Panc1 (cell line): ENCODE measurements around the gene GORASP2.

ENCODE experiments used
- TF ChIP-seq, protein P1 (sequence below): fragments of 450-650 bp; IDR thresholded peaks from 2 replicates; pipeline ENCODE4 v1.5.1; 2017; ENCODE audit warnings: mild to moderate bottlenecking
- TF ChIP-seq, protein P2 (sequence below), 2 experiments: IDR thresholded peaks; 2 replicates each; pipeline ENCODE4 v1.6.1; 2011 to 2012; ENCODE audit warnings: low read depth in 2 of 2, control low read depth in 1 of 2, low read length in 1 of 2, mild to moderate bottlenecking in 1 of 2, moderate library complexity in 1 of 2; ENCODE audit not compliant: insufficient read depth in 1 of 2

DNA sequence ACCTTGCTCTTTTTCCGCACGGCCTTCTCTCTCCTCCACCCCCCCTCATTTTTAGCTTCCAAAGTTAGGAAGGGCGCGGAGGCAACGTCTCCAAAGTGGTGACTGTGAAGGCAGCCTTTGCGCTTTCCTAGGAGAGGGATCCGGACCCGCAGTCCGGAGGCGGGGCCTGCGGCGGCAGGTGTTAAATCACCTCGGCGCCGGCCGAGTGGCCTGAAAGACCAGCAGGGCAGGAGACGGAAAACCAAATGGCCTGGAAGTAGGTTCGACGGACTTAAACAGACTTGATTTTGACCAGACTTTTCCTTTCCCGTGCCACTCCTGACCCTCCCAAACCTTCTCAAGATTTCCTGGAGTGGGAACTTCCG is 615 bp downstream of the GORASP2 start:
- TF ChIP-seq, protein P1, sequence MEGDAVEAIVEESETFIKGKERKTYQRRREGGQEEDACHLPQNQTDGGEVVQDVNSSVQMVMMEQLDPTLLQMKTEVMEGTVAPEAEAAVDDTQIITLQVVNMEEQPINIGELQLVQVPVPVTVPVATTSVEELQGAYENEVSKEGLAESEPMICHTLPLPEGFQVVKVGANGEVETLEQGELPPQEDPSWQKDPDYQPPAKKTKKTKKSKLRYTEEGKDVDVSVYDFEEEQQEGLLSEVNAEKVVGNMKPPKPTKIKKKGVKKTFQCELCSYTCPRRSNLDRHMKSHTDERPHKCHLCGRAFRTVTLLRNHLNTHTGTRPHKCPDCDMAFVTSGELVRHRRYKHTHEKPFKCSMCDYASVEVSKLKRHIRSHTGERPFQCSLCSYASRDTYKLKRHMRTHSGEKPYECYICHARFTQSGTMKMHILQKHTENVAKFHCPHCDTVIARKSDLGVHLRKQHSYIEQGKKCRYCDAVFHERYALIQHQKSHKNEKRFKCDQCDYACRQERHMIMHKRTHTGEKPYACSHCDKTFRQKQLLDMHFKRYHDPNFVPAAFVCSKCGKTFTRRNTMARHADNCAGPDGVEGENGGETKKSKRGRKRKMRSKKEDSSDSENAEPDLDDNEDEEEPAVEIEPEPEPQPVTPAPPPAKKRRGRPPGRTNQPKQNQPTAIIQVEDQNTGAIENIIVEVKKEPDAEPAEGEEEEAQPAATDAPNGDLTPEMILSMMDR: no peak
- TF ChIP-seq, protein P2, sequence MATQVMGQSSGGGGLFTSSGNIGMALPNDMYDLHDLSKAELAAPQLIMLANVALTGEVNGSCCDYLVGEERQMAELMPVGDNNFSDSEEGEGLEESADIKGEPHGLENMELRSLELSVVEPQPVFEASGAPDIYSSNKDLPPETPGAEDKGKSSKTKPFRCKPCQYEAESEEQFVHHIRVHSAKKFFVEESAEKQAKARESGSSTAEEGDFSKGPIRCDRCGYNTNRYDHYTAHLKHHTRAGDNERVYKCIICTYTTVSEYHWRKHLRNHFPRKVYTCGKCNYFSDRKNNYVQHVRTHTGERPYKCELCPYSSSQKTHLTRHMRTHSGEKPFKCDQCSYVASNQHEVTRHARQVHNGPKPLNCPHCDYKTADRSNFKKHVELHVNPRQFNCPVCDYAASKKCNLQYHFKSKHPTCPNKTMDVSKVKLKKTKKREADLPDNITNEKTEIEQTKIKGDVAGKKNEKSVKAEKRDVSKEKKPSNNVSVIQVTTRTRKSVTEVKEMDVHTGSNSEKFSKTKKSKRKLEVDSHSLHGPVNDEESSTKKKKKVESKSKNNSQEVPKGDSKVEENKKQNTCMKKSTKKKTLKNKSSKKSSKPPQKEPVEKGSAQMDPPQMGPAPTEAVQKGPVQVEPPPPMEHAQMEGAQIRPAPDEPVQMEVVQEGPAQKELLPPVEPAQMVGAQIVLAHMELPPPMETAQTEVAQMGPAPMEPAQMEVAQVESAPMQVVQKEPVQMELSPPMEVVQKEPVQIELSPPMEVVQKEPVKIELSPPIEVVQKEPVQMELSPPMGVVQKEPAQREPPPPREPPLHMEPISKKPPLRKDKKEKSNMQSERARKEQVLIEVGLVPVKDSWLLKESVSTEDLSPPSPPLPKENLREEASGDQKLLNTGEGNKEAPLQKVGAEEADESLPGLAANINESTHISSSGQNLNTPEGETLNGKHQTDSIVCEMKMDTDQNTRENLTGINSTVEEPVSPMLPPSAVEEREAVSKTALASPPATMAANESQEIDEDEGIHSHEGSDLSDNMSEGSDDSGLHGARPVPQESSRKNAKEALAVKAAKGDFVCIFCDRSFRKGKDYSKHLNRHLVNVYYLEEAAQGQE (IDR thresholded peaks at IDR 0.05; ENCODE audit: insufficient read depth in 1 of 2, low read depth in 2 of 2, low read length in 1 of 2): no peak
